Choroid plexus epithelial cell (primary cell): ENCODE results near the gene KRTAP4-2.
"Not testable (repeated sequence)": the region's sequence is repeated elsewhere in the genome, so short reads cannot be mapped to it uniquely, and the experiment has no call there.

ENCODE experiments used
- DNase-seq: peaks from one replicate; pipeline ENCODE4 v3.0.0-alpha.2; 2010; ENCODE audit warnings: low read depth
- H3K4me3 ChIP-seq: 2 replicates; pipeline ENCODE4 v1.5.1; 2011; ENCODE audit warnings: low read depth, mild to moderate bottlenecking, control low read depth, low read length, moderate library complexity
- CTCF ChIP-seq: conservative IDR thresholded peaks from 2 replicates; pipeline ENCODE4 v1.5.1; 2011; ENCODE audit warnings: low read depth, mild to moderate bottlenecking, control low read depth, inconsistent platforms, low read length, moderate library complexity

The KRTAP4-2 gene

GRCh38 chr17:41177727-41178271 is at the start of gene KRTAP4-2:
Gene KRTAP4-2 (minus strand): TSS chr17:41178221. CDS start chr17:41178164, 57 bp downstream.
- H3K4me3 ChIP-seq, result no peak within 1 kb of the TSS
- no peak for TF ChIP-seq CTCF
- DNase-seq, result no peak

- not testable (repeated sequence) for DNase-seq, H3K4me3 ChIP-seq
These were observed 48.6 kb upstream of the KRTAP4-2 start, which contains the start of gene KRTAP9-2 for GRCh38 chr17:41226598-41227095. Gene KRTAP9-2 (plus strand): TSS chr17:41226648. CDS start chr17:41226655, 7 bp downstream.

- no peak for TF ChIP-seq CTCF
- H3K4me3 ChIP-seq, result no peak overlapping the region
- no peak for DNase-seq
These were observed 48.0 kb upstream of the KRTAP4-2 start for GRCh38 chr17:41226051-41226450.

- no peak for TF ChIP-seq CTCF
- no peak overlapping the region for H3K4me3 ChIP-seq
- no peak for DNase-seq
These were observed 45.8 kb upstream of the KRTAP4-2 start for GRCh38 chr17:41223821-41224220.

GRCh38 chr17:41215681-41216080 is 37.7 kb upstream of the KRTAP4-2 start:
- H3K4me3 ChIP-seq, result no peak overlapping the region
- no peak for TF ChIP-seq CTCF
- no peak for DNase-seq

GRCh38 chr17:41212524-41213169 is 34.6 kb upstream of the KRTAP4-2 start:
- H3K4me3 ChIP-seq, result no peak overlapping the region
- TF ChIP-seq CTCF, result no peak
- no peak for DNase-seq

GRCh38 chr17:41211845-41212466 is 33.9 kb upstream of the KRTAP4-2 start:
- H3K4me3 ChIP-seq, result no peak overlapping the region
- peak; percentile 8 for DNase-seq
- TF ChIP-seq CTCF, result no peak
